Inflammatory macrophage treated with lipopolysaccharide for 4 hours (primary cell): Measurements from ENCODE around the gene PCSK6.
"Not testable (repeated sequence)": the region's sequence is repeated elsewhere in the genome, so short reads cannot be mapped to it uniquely, and the experiment has no call there.

ENCODE experiments used
- DNase-seq: peaks from one replicate; pipeline ENCODE4 v3.0.0-alpha.2; 2020

PCSK6 gene

DNA sequence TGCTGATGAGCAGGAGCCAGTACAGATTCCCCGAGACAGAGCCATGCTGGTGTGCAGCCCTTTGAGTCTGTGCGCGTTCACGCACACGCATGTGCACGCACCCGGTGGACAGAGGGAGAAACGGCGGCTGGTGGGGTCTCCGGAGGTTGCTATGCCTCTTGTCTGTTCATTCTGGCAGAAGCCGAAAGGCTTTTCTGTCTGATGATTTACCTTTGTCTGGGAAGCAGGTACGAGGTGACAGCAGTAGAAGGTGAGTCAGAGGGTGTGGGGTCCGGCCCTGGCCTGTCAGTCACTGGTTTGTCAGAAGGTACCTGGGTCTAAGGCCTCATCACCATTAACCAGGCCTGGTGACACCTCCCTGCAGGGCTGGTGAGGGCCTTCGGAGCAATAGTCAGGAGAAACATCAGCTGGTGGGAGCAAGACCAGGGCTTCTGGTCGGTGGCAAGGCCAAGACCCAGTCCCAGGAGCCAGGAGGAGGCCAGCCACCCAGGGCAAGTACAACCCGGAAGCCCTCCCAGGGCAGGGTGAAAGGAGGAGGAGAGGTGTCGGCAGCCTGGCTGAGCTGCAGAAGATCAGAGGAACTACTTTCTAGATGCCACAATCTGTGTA lies 7.5 kb downstream of the PCSK6 start:
- DNase-seq = no peak

- no peak for DNase-seq
These were observed 8.2 kb downstream of the PCSK6 start for GRCh38 chr15:101481381-101481705.

GRCh38 chr15:101480613-101481380 lies 8.7 kb downstream of the PCSK6 start:
- DNase-seq = no peak

DNA sequence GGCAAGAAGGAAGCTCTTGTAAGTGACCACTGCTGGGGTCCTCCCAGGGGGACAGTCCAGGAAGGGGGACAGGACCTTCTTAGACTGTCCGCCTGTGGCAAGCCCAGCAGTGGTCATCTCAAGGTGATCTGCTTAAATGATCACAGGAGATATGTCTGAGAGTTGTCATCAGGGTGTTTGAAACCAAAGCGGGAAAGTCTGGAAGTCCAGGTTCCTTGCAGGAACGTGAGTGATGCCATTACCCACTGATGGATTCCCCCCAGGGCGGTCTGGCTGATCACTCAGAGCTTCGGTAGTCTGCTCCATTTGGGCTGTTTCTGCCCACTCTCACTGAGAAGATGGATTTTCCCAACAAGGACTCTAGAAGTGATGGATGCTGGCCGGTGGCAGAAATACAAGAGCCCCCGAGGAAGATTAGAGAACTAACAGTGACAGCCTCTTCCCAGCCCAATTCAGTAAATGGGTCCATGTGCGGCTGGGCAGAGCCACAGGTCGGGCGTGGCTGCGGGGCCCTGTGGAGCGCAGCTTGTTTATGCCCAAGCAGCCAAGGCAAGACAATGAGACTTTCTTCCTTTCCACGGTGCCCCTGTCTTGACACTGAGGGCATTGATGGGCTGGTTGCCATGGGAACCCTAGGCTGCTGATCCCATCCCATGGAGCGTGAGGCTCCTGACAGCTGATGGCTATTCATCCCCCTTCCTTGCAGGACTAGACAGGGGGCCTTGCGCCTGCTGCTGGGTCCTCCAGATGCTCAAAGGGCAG lies 9.5 kb downstream of the PCSK6 start:
- DNase-seq = no peak

- DNase-seq = no peak
These were observed 10.1 kb downstream of the PCSK6 start for GRCh38 chr15:101479342-101479845.

- DNase-seq = no peak
These were observed 10.7 kb downstream of the PCSK6 start for GRCh38 chr15:101478701-101479341.

GRCh38 chr15:101477851-101478362 lies 11.6 kb downstream of the PCSK6 start:
- no peak for DNase-seq

DNA sequence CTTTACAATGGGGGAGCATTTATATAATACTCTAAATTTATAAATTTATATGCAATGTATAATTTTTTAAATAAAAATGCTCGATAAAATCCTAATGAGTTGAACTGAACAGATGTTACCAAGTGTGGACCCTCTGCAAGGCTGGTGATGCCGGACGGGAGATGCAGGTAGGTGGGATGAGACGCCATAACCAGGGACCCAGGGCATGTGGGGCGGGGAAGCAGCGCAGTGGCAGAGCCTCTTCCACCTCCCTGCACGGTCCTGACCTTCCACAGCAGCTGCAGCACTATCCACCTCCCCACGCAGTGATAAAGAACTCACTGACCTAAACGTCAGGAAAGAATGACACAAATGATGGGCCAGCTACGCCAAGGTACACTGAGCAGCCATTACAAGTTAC lies 12.8 kb downstream of the PCSK6 start:
- DNase-seq = no peak

- DNase-seq = no peak
These were observed 14.5 kb downstream of the PCSK6 start for GRCh38 chr15:101474983-101475382.

- DNase-seq = no peak
These were observed 15.3 kb downstream of the PCSK6 start for GRCh38 chr15:101474233-101474632.

DNA sequence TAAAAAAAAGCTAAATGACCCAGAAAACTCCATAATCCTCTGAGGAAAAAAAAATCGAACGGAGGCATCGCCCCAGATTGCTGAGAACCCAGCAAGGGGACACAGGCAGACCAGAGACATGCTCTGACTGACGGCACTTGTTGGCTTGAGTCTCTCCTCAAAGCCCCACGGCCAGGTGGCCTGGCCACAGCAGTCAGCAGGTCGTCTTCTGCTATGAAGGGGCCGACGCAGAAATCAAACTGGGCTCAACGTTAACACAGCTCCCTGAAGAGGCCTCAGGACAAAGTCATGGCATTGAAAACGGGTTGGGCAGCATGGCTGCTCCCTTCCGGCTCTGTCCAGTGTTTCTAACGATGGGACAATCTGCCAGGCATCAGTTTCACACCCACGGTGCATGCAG lies 17.5 kb downstream of the PCSK6 start:
- DNase-seq = no peak

GRCh38 chr15:101470548-101471239 lies 18.8 kb downstream of the PCSK6 start:
- DNase-seq = no peak

DNA sequence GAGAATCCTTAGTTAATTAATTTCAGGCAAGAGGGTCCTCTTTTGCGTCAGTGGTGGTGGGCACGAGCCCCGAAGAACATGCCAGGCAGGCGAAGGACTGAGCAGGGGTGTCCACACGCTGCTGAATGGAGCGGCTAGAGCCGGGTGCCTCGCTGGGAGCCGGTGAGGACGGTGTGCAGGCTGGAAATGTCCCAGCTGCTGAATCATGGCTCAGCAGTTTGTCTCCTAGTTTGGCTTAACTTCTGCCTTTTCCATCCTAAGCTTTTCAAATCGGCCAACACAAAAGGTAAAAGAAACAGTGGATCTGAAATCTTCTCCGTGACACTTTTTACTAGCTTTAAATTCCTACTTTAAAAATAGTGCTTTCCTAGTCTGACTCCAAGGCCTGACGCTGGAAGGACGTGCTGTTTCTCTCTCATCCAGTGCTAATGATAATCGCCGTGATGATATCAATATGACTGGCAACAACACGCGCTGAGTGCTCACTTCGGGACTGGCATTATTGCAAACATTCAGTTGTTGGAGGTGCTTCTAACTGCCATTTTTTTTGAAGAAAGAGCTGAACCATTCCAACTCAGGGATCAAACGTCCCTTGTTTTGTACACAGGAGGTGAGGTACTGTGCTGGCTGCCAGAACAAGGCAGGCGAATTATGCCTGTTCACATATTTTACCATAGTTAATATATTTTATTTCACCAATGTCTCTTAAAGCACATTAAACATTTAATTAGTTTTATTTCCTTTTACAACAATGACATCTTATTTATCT lies 19.8 kb downstream of the PCSK6 start:
- no peak for DNase-seq

DNA sequence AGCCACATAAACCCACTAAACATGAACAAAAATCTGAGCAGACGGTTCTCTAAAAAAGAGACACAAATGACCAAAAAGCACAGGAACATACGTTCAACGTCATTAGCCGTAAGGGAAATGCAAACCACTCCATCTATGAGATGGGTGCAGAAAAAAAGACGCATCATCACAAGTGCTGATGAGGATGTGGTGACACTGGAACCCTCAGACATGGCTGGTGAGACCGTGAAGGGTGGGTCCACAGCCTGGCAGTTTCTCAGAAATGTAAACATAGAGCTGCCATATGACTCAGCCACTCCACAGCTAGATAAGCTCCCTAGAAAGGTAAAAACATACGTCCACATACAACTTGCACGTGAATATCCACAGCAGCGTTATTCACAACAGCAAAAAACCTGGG lies 23.3 kb downstream of the PCSK6 start:
- no peak for DNase-seq

DNA sequence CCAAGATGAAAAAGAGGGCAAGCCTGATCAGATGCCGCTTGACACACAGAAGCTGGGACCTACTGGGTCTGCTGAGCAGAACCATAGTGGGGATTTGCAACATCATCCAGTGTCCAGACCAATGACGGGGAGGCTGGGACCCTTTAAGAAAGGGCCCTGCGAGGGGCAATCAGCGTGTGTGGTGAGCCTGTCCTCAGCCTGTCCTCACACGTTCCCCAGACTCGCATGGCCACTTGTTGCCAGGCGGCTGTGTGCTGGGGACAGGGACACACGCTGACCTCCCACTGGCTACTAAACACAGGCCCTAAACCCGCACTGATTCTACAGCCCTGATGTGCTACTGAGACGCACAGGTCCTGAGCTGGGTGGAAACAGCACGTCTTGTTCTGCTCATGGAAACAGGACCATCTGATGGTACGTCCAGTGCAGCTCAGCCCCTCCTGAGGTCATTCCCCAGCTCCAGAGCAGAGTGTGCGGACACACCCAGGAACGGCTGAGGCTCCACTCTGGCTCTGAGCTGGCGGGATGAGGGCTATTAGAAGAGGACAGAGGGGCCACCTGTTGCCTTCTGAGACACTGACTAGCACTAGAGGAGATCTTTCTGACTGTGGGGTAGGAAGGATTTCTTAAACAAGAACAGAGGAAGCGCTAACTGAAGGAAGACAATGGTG lies 24.4 kb downstream of the PCSK6 start:
- DNase-seq = no peak

DNA sequence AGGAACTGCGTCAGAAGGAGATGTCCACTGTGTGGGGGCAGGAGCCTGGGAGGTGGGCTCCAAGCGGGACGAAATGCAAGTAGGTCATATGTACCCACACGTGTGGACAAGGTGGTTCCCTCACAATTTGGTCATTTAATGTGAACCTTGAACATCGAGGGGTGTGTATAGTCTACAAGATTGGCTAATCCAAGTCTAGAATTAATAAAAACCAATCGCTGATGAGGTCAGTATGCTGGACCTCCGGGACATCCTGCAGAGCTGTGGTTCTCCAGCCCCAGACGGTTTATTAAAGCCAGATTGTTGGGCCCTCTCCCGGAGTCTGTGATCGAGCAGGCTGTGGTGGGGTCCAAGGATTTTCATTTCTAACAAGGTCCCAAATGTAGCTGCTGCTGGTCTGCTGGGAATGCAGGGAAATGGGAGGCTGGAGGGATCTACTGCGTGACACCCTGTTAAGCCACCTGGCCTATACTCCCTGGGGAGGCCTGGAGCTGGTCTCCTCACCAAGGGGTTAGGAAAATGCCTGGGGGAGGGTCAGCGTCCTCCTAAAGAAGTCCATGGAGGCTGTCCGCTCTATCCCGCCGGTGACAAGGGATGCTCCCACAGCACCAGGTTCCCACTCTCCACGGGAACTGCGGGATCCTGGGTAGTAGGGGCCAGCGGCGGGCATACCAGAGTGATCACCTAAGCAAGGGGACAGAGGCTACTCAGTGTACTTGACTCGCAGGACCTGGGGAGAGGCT lies 25.1 kb downstream of the PCSK6 start:
- no peak for DNase-seq

DNA sequence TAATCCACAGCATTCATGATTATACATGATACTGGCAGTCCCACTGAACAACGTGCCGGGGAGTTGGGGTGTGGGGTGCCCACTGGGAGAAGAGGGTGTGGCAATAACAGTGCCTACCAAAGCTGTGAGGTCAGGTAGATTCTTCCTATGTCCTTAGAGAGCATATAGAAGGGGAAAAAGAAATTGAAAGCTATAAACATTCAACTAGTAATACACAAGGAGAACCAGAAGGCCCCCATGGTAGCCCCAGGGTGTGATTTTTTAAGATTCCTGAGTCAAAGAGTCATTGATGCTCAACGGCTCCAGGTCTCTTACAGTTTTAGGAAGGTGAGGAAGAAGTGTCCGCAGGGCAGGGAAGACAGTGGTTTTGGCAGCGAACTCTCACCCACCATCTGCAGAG lies 25.8 kb downstream of the PCSK6 start:
- DNase-seq = not testable (repeated sequence)

GRCh38 chr15:101463270-101463669 lies 26.2 kb downstream of the PCSK6 start:
- no peak for DNase-seq

GRCh38 chr15:101461097-101461496 lies 28.4 kb downstream of the PCSK6 start:
- DNase-seq = no peak

- no peak for DNase-seq
These were observed 29.8 kb downstream of the PCSK6 start for GRCh38 chr15:101459579-101460300.
